ENCODE data around the gene OR3A3. TPM values are rescaled to one million over a fixed set of nuclear protein-coding genes. Genes with fewer than 3 reads are reported as not detected.

Gene OR3A3
- total RNA-seq, 1 donor: under 0.01 TPM

- DNase-seq (ENCODE audit: low read depth in 2 of 3, low spot score in 2 of 3): no peak
These were observed 60.4 kb downstream of the OR3A3 start, which contains the start of gene SPATA22 for GRCh38 chr17:3471599-3471998. TSS of gene SPATA22 (minus strand) at chr17:3471819. CDS start at chr17:3469325, 2,494 bp downstream.

DNA sequence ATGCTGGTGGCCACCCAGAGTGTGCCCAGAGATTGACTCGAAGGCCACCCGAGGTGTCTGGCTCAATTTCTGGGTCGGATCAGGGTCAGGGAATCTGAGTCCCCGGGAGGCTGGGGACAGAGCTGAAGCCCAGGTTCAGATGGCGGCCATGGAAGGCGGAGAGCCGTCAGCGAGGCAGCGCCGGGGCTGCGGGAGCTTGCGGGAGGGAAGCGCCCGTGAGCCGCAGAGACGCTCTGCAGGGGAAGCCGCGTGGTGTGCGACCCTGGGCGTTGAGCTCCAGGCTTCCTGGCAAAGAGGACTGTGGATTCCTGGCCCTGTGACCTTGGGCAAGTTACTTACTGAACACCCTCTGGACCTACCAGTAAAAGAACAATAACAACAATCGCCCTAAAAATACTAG is 61.0 kb downstream of the OR3A3 start:
- DNase-seq (ENCODE audit: low read depth in 2 of 3, low spot score in 2 of 3): no peak

Small RNAs within 50 kb of the gene (small RNA-seq; reads per million reads assigned to genes)
- not detected for gene OR1AC1P

Other genes starting within 250 kb of the OR3A3 start
- not detected for gene OR1A2, start 213.9 kb upstream of the OR3A3 start, total RNA-seq
- gene OR1A1, start 203.7 kb upstream of the OR3A3 start, total RNA-seq: not detected
- 3.0 TPM for gene OR3A1, start 113.0 kb upstream of the OR3A3 start, total RNA-seq
- 12.7 TPM for gene OR3A2, start 25.1 kb upstream of the OR3A3 start, total RNA-seq
- gene OR1E1, start 13.0 kb upstream of the OR3A3 start, total RNA-seq: not detected
- gene OR1E2, start 22.5 kb downstream of the OR3A3 start, total RNA-seq: not detected
- gene SPATA22, start 60.4 kb downstream of the OR3A3 start, total RNA-seq: 0.27 TPM
- not detected for gene ASPA, start 64.6 kb downstream of the OR3A3 start, total RNA-seq
- under 0.01 TPM for gene TRPV3, start 146.4 kb downstream of the OR3A3 start, total RNA-seq
- gene TRPV1, start 198.0 kb downstream of the OR3A3 start, total RNA-seq: 3.8 TPM
- 16.4 TPM for gene SHPK, start 224.9 kb downstream of the OR3A3 start, total RNA-seq
- 19.1 TPM for gene CTNS, start 225.4 kb downstream of the OR3A3 start, total RNA-seq